Thoracic aorta (tissue), 2 donors: ENCODE measurements around the gene HPCAL4. TPM values are rescaled to one million over a fixed set of nuclear protein-coding genes. Genes with fewer than 3 reads are reported as not detected.

Experiments
- ATAC-seq: fragments of 150-250 bp; one replicate; pipeline ENCODE4 v1.8.0; 2017; ENCODE audit warnings: low read depth; ENCODE audit not compliant: insufficient number of reproducible peaks, low FRiP score
- DNase-seq: peaks from one replicate; pipeline ENCODE4 v3.0.0-alpha.2; 2020; ENCODE audit warnings: low spot score
- H3K27ac ChIP-seq, 2 donors: fragments of 200-600 bp; sonication (generic); 1 replicate in 1 of 2; 2 replicates in 1 of 2; pipeline ENCODE4 v1.5.1; 2016; ENCODE audit warnings: mild to moderate bottlenecking in 2 of 2, moderate library complexity in 2 of 2
- H3K27me3 ChIP-seq: fragments of 200-600 bp; sonication (generic); replicated peaks from 2 replicates; pipeline ENCODE4 v1.6.0; 2016; ENCODE audit warnings: mild to moderate bottlenecking; ENCODE audit not compliant: insufficient read depth
- H3K36me3 ChIP-seq: fragments of 200-600 bp; sonication (generic); one replicate; pipeline ENCODE4 v1.5.1; 2016
- H3K4me1 ChIP-seq, 2 donors: fragments of 200-600 bp; sonication (generic); 1 replicate in 1 of 2; 2 replicates in 1 of 2; pipeline versions ENCODE4 v1.5.1 to v1.6.0; 2016; ENCODE audit warnings: low read depth in 2 of 2, mild to moderate bottlenecking in 1 of 2; ENCODE audit not compliant: control insufficient read depth in 1 of 2
- H3K4me3 ChIP-seq: fragments of 200-600 bp; sonication (generic); 2 replicates; pipeline ENCODE4 v1.5.1; 2016; ENCODE audit warnings: mild to moderate bottlenecking
- H3K9me3 ChIP-seq: fragments of 200-600 bp; sonication (generic); 2 replicates; pipeline ENCODE4 v1.5.1; 2016
- total RNA-seq, 2 donors: library from RNA; depleted of rRNA; stranded (reverse); fragments of >200 nt; gene quantifications; one replicate each; pipeline versions ENCODE4 v1.1.0 to v1.2.3, GENCODE V29; 2016
- TF ChIP-seq, protein P1 (sequence below): fragments of 200-600 bp; sonication (generic); IDR thresholded peaks from one replicate; pipeline ENCODE4 v1.5.1; 2019; ENCODE audit warnings: antibody characterized with exemption

The HPCAL4 gene
- total RNA-seq, 2 donors from 2014 or later = 0.35 TPM; not detected in 1

DNA sequence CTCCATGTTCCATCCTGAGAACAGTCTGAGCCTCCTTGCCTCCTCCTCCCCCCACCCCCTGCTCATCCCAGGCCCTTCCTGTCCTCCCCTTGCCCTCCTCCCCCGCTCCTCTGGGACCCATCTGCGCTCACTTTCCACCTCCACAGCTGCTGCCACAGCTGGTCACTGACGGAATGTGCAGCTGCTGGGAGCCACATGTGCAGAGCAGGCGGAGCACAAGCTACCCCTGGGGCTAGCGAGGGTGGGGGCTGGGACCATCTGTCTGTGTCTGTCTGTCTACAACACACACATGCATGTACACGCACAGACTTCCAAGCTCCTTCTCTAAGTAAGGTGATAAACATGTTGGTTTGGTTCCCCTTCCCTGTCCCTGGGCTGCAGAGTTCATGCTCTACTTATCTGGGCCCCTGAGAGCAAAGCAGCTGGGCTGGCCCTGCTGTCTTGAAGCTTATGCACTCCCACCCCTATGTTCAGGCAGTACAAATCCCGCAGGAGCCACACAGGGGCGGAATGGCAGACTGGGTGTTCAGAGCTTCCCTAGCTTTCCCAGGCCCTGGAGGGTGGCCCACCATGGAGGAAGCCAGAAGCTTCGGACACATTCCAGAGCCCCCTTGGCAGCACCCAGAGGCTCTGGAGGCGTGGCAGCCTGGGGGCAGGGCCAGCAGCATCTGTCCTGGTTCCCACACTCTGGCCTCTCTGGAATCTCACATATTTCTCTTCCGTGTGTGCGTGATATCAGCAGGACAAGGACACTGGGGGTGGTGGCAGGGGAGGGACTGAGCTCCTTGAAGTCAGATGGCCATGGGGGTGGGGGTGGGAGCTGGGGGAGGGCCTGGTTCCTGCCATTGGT, 44.8 kb downstream of the HPCAL4 start:
- Histone ChIP-seq H3K4me3 (no peak overlapping the region), H3K4me1 (peaks cover 10 to 54% of the 10 kb centered on the region in 2 donors), H3K9me3 (no peaks in the 10 kb centered on the region), H3K36me3 (no peaks in the 10 kb centered on the region), H3K27ac (peak overlapping the region; percentile 76 to 81), H3K27me3 (no peaks in the 10 kb centered on the region)
- TF ChIP-seq, protein P1, sequence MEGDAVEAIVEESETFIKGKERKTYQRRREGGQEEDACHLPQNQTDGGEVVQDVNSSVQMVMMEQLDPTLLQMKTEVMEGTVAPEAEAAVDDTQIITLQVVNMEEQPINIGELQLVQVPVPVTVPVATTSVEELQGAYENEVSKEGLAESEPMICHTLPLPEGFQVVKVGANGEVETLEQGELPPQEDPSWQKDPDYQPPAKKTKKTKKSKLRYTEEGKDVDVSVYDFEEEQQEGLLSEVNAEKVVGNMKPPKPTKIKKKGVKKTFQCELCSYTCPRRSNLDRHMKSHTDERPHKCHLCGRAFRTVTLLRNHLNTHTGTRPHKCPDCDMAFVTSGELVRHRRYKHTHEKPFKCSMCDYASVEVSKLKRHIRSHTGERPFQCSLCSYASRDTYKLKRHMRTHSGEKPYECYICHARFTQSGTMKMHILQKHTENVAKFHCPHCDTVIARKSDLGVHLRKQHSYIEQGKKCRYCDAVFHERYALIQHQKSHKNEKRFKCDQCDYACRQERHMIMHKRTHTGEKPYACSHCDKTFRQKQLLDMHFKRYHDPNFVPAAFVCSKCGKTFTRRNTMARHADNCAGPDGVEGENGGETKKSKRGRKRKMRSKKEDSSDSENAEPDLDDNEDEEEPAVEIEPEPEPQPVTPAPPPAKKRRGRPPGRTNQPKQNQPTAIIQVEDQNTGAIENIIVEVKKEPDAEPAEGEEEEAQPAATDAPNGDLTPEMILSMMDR = no peak
- DNase-seq (no peak), ATAC-seq (no peak)

DNA sequence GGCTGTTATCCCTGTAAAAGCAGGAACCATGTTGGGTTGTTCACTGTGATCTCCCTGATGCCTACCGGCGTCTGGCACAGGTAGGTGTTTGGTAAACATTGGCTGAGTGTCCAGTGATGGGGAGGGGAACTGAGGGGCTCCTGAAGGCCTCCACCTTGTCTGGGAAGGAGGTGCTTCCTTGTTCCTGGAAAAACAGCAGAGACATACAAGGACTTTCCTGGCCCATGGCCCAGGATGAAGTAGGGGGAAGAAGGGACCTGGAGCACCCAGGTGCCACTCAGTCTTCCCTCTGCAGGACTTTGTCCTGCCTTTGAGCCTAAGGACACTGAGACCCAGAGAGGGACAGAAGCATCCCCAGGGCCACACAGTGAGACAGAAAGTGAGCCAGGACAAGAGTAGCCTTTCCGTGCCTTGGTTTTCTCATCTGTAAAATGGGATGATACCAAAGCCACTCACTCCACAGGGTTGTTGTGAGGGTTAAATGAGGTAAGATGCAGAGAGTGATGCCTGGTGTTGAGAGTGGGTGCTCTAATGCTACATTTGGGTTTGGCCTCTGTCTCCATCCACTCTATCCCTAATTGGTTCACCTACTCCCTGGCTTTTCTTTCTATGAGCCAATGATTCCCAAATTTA, 45.7 kb downstream of the HPCAL4 start:
- Histone ChIP-seq H3K4me1 (peaks cover 10 to 59% of the 10 kb centered on the region in 2 donors), H3K4me3 (no peak overlapping the region), H3K36me3 (no peaks in the 10 kb centered on the region), H3K27ac (peak overlapping the region; percentile 76 to 81), H3K9me3 (no peaks in the 10 kb centered on the region), H3K27me3 (no peaks in the 10 kb centered on the region)
- DNase-seq (no peak), ATAC-seq (no peak)
- TF ChIP-seq, protein P1 = no peak

DNA sequence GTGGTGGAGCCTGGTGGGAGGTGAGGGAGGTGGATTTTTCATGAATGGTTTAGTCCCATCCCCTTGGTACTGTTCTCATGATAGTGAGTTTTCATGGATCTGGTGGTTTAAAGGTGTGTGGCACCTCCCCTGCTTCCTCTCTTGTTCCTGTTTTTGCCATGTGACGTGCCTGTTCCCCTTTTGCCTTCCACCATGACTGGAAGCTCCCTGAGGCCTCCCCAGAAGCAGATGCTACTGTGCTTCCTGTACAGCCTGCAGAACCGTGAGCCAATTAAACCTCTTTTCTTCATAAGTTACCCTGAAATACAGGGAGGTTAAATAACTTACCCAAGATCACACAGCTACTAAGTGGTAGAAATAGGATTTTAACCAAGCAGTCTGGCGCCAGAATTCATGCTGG, 47.5 kb downstream of the HPCAL4 start:
- Histone ChIP-seq H3K4me1 (peaks cover 10 to 68% of the 10 kb centered on the region in 2 donors), H3K27me3 (no peaks in the 10 kb centered on the region), H3K4me3 (no peak overlapping the region), H3K9me3 (no peaks in the 10 kb centered on the region), H3K36me3 (no peaks in the 10 kb centered on the region), H3K27ac (peak overlapping the region; percentile 80 to 89)
- no peak for DNase-seq
- TF ChIP-seq, protein P1 = no peak
- no peak for ATAC-seq

DNA sequence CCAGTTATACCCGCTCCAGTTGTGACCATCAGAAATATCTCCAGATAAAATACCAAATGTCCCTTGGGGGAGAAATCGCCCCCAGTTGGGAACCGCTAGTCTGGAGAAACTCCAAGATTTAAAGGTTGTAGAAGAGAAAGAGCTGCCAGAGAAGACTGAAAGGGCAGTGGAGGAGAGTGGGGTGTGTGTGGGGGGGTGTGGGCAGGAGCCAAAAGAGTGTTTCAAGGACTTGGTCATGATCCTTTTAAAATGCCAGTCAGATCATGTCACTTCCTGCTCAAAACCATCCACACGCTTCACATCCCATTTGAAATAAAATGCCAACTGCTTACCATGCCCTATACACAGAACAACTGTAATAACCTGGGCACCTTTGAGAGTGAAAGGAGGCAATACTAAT, 48.4 kb downstream of the HPCAL4 start:
- peak overlapping the region; percentile 80 to 89 for H3K27ac ChIP-seq
- no peaks in the 10 kb centered on the region for H3K27me3 ChIP-seq
- ATAC-seq (peak; percentile 37), DNase-seq (no peak)
- H3K4me3 ChIP-seq = no peak overlapping the region
- no peaks in the 10 kb centered on the region for H3K36me3 ChIP-seq
- TF ChIP-seq, protein P1 = no peak
- H3K9me3 ChIP-seq = no peaks in the 10 kb centered on the region
- peaks cover 10 to 75% of the 10 kb centered on the region in 2 donors for H3K4me1 ChIP-seq

DNA sequence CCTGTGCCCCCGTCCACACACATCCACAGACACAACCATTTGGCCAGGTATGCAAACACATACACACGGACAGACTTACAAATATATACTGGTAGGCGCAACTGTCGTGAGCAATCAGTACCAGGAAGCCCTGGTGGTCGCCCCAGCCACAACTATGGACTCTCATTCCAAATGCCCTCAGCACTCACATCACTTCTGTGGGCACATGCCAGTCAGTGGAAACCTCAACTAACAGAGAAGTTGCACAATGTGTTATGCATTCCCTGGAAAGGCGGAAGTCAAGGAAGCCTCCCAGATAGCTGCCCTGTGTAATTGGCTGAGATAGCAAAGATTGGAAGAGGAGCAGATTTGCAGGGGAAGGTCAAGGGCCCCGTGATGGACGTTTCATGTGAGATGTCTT, 50.4 kb downstream of the HPCAL4 start:
- Histone ChIP-seq H3K4me1 (peaks cover 10 to 75% of the 10 kb centered on the region in 2 donors), H3K4me3 (no peak overlapping the region), H3K36me3 (no peaks in the 10 kb centered on the region), H3K9me3 (no peaks in the 10 kb centered on the region), H3K27me3 (no peaks in the 10 kb centered on the region), H3K27ac (peak overlapping the region; percentile 88 to 90)
- no peak for DNase-seq
- no peak for ATAC-seq
- TF ChIP-seq, protein P1 = no peak
